Measurements from ENCODE around the gene MYF5.

DNA sequence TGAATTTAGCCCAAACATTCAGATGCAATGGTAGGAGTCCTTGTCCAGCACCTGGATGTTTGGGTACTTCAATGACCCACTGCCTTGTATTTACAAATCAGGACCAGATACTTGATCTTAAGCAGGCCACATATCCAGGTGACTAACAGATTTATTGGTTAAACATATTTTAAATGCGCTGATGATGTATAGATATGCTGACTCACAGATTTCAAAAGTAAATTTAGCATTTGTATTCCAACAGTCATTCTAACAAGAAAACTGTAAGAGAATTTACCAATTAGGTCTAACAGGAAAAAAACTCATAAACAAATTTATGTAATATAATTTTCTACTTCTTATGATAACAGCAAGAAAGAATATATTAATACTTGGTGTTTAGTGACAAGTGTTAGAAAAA lies 38.7 kb upstream of the MYF5 start:
- TF ChIP-seq POLR2A (IDR thresholded peaks at IDR 0.05; ENCODE audit: low read depth, low read length) (no peak), EZH2 (IDR thresholded peaks at IDR 0.05; ENCODE audit: borderline replicate concordance, control insufficient read depth, low read depth, low read length) (no peak), SIN3A (IDR thresholded peaks at IDR 0.05; ENCODE audit: low read depth, low read length) (no peak), CBFB (IDR thresholded peaks at IDR 0.05; ENCODE audit: low read depth) (no peak)
- TF ChIP-seq, protein P1, sequence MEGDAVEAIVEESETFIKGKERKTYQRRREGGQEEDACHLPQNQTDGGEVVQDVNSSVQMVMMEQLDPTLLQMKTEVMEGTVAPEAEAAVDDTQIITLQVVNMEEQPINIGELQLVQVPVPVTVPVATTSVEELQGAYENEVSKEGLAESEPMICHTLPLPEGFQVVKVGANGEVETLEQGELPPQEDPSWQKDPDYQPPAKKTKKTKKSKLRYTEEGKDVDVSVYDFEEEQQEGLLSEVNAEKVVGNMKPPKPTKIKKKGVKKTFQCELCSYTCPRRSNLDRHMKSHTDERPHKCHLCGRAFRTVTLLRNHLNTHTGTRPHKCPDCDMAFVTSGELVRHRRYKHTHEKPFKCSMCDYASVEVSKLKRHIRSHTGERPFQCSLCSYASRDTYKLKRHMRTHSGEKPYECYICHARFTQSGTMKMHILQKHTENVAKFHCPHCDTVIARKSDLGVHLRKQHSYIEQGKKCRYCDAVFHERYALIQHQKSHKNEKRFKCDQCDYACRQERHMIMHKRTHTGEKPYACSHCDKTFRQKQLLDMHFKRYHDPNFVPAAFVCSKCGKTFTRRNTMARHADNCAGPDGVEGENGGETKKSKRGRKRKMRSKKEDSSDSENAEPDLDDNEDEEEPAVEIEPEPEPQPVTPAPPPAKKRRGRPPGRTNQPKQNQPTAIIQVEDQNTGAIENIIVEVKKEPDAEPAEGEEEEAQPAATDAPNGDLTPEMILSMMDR (IDR thresholded peaks at IDR 0.05 in 2 of 3, conservative IDR thresholded peaks at IDR 0.05 in 1 of 3; ENCODE audit: control insufficient read depth in 2 of 3, extremely low read depth in 1 of 3, insufficient read depth in 1 of 3, low read depth in 3 of 3, low read length in 3 of 3), result no peak

Data from GM12878 (cell line).